ENCODE measurements around the gene TMA7B.
A peak's percentile ranks its signal among the peaks of the same experiment; 100 is the strongest.

Gene TMA7B

GRCh38 chr22:39959640-39960447 is at the start of gene TMA7B:
TSS of gene TMA7B (plus strand) at chr22:39960397. CDS start at chr22:39964375, 3,978 bp downstream.
- peak in 1 of 4 experiments; percentile 28 for DNase-seq

- no peak for DNase-seq
These were observed 49.2 kb upstream of the TMA7B start for GRCh38 chr22:39910876-39911613.

- DNase-seq: no peak
These were observed 46.9 kb upstream of the TMA7B start for GRCh38 chr22:39913321-39913720.

GRCh38 chr22:39913886-39914285 is 46.3 kb upstream of the TMA7B start:
- no peak for DNase-seq

- no peak for DNase-seq
These were observed 45.6 kb upstream of the TMA7B start for GRCh38 chr22:39914584-39914983.

GRCh38 chr22:39915295-39915726 is 44.9 kb upstream of the TMA7B start:
- DNase-seq: no peak

GRCh38 chr22:39916496-39916895 is 43.7 kb upstream of the TMA7B start:
- no peak for DNase-seq

- DNase-seq: no peak
These were observed 43.0 kb upstream of the TMA7B start for GRCh38 chr22:39917197-39917643.

- DNase-seq: no peak
These were observed 42.3 kb upstream of the TMA7B start for GRCh38 chr22:39917776-39918495.

GRCh38 chr22:39920134-39920743 is 40.0 kb upstream of the TMA7B start:
- DNase-seq: no peak

GRCh38 chr22:39923696-39924095 is 36.5 kb upstream of the TMA7B start:
- no peak for DNase-seq

- DNase-seq: no peak
These were observed 35.9 kb upstream of the TMA7B start for GRCh38 chr22:39924286-39924685.

GRCh38 chr22:39925273-39925672 is 34.9 kb upstream of the TMA7B start:
- DNase-seq: no peak

GRCh38 chr22:39925909-39926679 is 34.1 kb upstream of the TMA7B start:
- no peak for DNase-seq

- no peak for DNase-seq
These were observed 33.4 kb upstream of the TMA7B start for GRCh38 chr22:39926753-39927152.

- DNase-seq: no peak
These were observed 32.7 kb upstream of the TMA7B start for GRCh38 chr22:39927544-39927943.

- no peak for DNase-seq
These were observed 31.4 kb upstream of the TMA7B start for GRCh38 chr22:39928536-39929520.

- no peak for DNase-seq
These were observed 28.9 kb upstream of the TMA7B start for GRCh38 chr22:39931251-39931650.

GRCh38 chr22:39932166-39932565 is 28.0 kb upstream of the TMA7B start:
- DNase-seq: no peak

- no peak for DNase-seq
These were observed 27.1 kb upstream of the TMA7B start for GRCh38 chr22:39932918-39933649.

All from activated naive CD4-positive, alpha-beta T cell (primary cell).